Measurements from ENCODE around the gene RRH.

GRCh38 chr4:109872950-109873656 is 45.3 kb downstream of the RRH start:
- TF ChIP-seq CTCF (IDR thresholded peaks at IDR 0.05; ENCODE audit: borderline replicate concordance, extremely low read depth, low read length, poor library complexity, severe bottlenecking): no peak
- no peak for TF ChIP-seq EZH2 (IDR thresholded peaks at IDR 0.05; ENCODE audit: borderline replicate concordance, low read depth, low read length, severe bottlenecking)
